HG03354 (cell line): Measurements from ENCODE around the gene LRRC74A.

ENCODE experiments used
- ATAC-seq: cut with Tn5 transposase; IDR thresholded peaks from one replicate; pipeline ENCODE4 v1.9.1; 2021; ENCODE audit warnings: mild to moderate bottlenecking; ENCODE audit not compliant: unreplicated experiment, poor library complexity, severe bottlenecking

LRRC74A gene

DNA sequence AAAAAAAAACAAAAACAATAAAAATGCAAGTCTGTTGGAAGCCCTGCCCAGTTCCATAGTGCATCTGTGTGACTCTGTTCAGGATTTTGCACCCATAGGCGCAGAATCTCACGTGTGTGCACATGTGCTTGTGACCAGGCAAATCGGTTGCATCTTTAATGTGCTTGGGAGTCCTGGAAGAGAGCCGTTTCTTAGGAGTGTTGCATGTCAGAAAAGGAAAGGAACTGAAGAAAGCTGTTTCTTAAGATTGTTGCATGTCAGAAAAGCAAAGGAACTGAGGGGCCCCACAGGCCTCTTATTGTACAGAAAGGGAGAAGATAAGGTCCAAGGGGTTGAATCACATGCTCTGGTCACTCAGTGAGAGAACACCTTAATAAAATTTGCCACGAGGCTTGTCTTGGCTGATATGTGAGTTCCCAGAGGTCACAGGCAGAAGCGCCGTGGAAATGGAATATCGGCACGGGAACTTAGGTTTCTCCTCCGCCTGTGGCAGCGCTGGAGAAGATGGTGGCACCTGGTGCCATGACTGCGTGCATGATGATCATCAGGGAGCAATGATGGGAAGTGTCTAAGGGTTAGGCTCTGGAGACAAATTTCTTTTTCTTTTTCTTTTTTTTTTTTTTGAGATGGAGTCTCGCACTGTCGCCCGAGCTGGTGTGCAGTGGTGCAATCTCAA, 90.0 kb downstream of the LRRC74A start:
- ATAC-seq = no peak

DNA sequence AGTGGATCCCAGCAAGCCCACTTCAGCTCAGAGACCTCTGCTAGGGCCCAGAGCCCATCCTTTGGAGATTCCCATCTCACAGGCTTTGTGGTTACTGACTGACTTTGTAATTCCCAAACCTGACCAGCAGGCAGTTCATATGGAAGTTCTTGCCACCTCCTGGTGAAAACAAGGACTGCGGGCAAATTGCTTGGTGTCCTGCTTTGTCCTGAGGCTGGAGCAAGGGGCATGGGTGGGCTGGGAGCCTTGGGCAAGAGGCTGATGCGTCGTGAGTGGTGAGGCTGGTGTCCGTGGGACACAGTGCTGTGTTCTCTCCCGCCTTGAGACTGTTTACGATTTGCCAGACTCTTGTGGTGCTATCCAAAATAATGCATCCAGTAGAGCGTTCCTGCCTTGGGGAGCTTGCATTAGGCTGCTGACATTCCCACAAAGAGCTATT, 91.0 kb downstream of the LRRC74A start:
- no peak for ATAC-seq

DNA sequence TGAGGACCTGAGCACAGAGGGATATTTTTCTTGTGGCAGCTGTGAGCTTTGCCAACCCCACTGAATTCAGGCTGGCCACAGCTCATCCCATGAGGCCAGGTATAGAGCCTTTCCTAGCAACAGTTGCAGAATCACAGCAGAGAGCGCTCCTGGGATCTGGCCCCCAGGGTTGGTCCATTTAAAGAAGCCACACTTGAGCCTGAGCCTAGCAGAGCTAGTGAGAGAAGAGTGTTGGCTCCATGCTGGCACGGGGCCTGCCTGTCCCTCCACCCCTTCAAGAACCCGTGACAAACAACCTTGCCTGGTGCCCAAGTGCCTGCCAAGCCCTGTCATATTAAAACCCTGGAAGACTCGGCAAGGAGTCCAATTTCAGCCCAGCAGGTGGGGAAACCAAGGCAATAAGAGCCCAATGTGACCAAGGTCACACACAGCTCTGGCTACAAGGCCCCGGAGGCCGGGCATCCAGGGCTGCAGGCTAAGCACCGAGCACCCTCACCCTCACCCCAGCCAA, 91.6 kb downstream of the LRRC74A start:
- no peak for ATAC-seq

DNA sequence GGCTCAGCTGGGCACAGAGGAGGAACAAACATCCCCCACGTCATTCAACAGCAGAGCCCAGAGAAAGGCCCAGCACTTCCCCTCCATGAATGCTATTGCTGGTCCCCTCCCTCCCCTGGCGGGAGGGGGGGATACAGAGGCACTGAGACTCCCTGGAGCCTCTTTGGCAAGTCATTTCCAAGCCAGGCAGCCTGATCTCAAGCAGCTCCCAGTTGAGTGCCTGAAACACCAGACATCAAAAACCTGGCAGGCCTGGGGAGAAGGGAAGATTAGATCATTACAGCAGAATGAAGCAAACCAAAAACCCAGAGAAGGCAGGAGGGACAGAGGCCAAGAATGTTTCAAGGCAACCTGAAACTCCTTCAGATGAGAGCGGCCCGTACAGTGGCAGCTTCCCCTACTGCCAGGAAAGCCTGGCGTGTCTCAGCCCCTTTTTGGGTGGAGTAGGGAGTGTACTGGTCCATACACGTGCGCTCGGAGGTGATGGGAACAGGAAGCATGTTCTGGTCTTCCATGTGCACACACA, 92.1 kb downstream of the LRRC74A start:
- no peak for ATAC-seq

DNA sequence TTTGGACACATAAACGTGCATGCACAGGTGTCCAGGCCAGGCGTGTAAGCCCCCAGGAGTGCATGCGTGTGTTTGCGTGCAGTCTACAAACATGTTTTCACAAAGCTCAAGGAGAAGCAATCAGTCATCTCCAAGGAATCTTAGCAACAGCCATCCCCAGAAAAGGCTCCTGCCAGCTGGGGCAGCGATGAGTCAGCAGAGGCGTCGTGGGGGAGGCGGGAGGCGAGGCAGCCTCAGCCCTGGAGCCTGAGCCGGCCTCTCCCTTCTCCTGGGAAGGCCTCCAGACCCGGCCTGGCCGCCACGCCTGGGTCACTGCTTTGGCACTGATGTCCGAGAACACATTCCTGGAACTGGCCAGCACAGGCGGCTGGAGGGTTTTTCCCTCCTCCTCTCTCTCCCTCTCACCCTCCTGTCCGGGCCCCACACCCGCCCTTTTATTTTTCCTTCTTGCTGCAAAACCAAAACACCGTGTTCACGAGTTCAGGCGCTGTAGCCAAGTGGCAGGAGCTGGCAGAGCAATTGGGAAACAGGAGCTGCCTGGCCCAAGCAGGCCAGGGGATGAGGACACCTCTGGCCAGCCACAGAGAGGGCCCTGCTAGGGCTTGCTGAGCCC, 92.7 kb downstream of the LRRC74A start:
- ATAC-seq = no peak
